Renal cortical epithelial cell (primary cell): ENCODE measurements around the gene PARVB. TPM values are rescaled to one million over a fixed set of nuclear protein-coding genes. Genes with fewer than 3 reads are reported as not detected.
"Not testable (repeated sequence)": the region's sequence is repeated elsewhere in the genome, so short reads cannot be mapped to it uniquely, and the experiment has no call there.

Experiments
- DNase-seq: peaks from one replicate; pipeline ENCODE4 v3.0.0-alpha.2; 2011; ENCODE audit warnings: low read depth
- total RNA-seq: library from RNA; depleted of rRNA; stranded (reverse); fragments of >200 nt; gene quantifications from 2 replicates; pipeline ENCODE4 v1.2.3, GENCODE V29; 2014

PARVB gene
- total RNA-seq, 1 donor from 2014 or later, result 20.3 TPM

- no peak for DNase-seq
Measured at GRCh38 chr22:44051961-44052360, 27.9 kb downstream of the PARVB start.

GRCh38 chr22:44055805-44056204, 31.7 kb downstream of the PARVB start:
- no peak for DNase-seq

- not testable (repeated sequence) for DNase-seq
Measured at GRCh38 chr22:44056649-44057048, 32.5 kb downstream of the PARVB start.

GRCh38 chr22:44057401-44057987, 33.4 kb downstream of the PARVB start:
- DNase-seq, result no peak

- no peak for DNase-seq
Measured at GRCh38 chr22:44063462-44064371, 39.6 kb downstream of the PARVB start.

DNA sequence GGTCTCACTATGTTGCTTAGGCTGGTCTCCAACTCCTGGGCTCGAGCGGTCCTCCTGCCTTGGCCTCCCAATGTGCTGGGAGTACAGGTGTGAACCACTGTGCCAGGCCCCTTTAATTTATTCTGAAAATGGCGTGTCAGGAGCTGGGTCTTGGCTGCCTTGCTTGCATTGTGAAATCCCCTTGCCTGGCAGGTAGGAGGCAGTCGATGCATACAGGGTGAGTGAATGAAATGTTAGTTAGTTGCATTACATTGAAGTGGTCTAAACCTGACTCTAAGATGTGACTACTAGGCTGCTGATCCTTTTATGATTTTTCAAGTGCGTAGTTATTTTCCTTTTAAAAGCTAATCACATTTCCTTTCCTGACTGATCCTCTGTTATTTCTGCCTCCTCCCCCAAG, 42.9 kb downstream of the PARVB start:
- DNase-seq, result no peak

- no peak for DNase-seq
Measured at GRCh38 chr22:44067901-44068300, 43.8 kb downstream of the PARVB start.

- DNase-seq, result no peak
Measured at GRCh38 chr22:44068422-44069191, 44.5 kb downstream of the PARVB start.

DNA sequence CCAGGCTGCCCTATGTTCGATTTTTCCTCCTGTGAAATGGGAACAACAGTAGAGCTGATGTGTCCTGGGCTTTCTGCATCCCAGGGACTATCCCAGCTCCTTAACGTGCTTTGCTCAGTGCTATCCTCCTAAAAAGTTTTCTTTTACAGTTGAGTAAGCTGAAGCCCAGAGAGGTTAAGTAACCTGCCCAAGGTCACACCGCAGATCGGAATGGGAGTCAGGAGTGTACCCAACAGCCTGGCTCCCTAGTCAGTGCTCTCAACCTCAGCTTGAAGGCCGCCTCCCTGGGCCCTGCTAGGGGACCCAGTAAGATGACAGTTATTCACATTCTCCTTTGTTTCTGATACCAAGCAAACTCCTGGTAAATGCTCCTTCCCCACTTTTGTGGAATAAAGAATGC, 45.9 kb downstream of the PARVB start:
- DNase-seq, result no peak

GRCh38 chr22:44071781-44072326, 47.8 kb downstream of the PARVB start:
- no peak for DNase-seq

GRCh38 chr22:44074337-44074984, 50.4 kb downstream of the PARVB start:
- DNase-seq, result no peak

GRCh38 chr22:44075022-44075421, 50.9 kb downstream of the PARVB start:
- DNase-seq, result no peak

DNA sequence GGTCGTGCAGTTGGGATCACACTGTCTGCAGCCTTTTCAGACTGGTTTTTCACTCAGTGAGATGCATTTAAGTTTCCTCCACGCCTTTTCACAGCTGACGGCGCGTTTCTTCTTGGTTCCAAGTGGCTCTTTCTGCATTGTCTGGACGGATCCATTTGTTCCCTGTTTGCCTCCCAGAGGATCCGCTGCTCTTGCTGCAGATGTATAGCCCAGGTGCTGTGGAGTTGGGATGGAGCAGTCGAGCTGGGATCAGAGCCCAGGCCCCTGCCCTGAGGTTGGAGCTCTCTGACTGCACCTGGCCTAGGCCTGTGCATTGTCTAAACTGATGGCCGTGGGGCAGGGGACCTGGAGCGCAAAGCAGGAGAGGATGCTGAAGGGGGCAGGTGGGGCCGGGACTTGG, 51.6 kb downstream of the PARVB start:
- no peak for DNase-seq

DNA sequence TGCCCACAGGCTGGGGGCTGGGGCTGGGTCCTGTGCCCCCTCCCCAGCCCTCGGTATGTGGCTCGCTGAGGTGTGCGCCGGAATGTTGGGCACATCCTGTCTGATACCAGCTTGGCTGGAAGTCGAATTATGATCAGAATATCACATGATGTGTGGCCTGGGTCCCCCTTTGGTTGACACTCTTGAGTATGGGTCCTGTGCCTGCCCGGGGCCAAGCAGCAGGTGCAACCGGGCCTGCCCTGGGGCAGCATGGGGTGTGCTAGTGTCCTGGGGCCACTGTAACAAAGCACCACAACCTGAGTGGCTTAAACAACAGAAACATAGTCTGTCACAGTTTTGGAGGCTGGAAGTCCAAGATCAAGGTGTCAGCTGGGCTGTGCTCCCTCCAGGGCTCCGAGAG, 52.7 kb downstream of the PARVB start:
- no peak for DNase-seq

- peak; percentile 43 for DNase-seq
Measured at GRCh38 chr22:44080936-44081861, 57.1 kb downstream of the PARVB start.

- DNase-seq, result no peak
Measured at GRCh38 chr22:44082801-44083200, 58.7 kb downstream of the PARVB start.

DNA sequence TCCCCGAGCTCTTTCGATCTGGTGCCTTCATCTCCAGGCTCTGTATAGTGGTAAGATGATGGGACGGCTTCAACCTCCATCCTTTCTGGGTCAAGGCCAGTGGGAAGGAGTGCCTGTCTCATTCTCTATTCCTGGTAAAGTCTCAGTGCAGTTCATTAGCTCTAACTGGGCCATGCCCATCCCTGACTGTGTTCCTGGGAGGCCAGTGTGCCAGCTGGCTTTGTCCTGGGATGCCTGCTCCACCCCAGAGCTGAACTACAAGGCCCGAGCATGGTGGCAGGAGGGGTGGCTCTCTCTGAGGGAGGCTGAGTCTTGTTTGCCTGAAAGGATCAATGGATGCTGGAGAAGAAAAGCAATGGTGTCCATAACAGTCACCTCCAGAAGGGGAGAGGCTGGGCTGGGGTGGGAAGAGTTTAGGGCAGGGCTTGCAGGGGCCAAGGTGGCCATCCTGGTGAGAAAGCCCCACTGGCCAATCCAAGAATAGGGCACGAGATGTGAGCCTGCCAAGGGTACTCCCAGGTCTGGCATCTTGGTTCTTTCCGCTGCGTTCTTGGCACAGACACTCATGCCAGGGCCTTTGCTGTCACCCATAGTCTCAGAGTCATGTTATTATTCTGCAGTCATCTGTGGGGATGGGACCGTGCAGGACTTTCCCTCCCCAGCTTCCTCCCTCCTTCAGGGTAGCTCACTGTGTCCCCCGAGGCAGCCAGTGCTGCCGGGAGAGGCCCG, 60.1 kb downstream of the PARVB start:
- no peak for DNase-seq

DNA sequence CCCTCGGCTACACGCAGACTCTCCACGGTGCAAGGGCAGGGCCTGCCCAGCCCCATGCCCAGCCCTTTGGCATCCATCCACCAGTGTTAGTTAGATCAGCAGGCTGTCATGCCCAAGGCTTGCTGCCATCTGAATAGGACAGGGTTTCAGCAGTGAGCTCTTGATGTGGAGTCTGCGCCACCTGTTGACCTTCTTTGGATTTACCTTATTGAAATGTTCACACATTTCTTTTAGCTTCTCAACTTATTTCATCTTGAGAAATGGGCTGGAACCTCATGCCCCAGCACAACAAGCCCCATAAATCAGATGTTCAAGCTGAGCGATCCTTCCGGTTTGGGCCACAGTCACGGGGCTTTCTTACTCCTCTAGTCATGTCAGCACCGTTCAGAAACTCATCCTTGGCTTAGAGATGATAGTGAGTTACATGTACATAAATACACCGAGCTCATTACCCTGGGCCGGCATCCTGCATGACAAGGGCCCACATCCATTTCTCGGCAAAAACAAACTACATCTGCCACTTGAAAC, 61.7 kb downstream of the PARVB start:
- peak; percentile 86 for DNase-seq

DNA sequence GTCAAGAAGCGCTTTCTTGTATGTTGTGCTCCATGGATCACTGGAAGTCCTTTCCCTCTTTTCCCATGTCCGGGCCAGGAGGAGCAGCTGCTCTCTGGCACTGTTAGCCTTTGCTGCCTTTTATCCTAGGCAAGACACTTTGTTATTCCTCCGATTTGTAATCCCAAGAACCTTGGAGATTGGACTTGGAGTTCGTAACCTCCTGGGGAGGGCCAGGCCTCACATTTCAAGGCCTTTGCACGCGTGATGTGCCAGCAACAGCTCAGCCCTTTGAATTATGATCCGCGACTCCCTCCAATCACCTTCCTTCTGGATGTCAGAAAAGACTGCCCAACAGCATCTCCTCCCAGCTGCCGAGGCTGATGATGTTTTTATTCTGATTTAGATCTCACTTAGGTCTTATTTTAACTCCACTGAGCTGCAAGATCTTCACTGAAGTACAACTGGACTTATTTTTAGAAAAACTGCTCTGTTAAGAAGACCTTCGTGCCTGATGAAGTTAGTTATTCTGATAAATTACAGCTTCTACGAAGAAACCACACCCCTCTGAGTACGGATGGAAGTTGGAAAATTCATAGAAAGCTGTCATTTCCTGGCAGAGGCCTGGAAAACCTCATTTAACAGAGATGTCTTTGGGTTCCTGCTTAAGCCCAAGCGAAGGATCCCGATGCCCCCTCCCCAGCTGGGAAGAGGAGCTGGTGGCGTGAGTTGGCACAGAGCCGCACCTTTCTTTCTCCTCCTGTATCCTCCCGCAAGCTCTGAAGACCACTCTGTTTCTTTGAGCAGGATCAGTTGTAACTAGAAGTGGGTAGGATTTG, 62.4 kb downstream of the PARVB start:
- DNase-seq, result no peak
